ENCODE data around the gene MAMDC2. TPM values are rescaled to one million over a fixed set of nuclear protein-coding genes. Genes with fewer than 3 reads are reported as not detected.

MAMDC2 gene
- 10 to 100 TPM in 3 of 12 donors, 1 to 10 TPM in 8, not detected in 1; 6.4 to 17.6 (median 9.0) TPM for polyA plus RNA-seq (ENCODE audit: insufficient read length in 12 of 12)
- long read RNA-seq, donor 1, partial matches to known transcripts, result 0 of 3 reads
- long read RNA-seq, donor 1, other reads (novel, unspliced or antisense), result 0 of 3 reads
- long read RNA-seq, donor 2, partial matches to known transcripts, result 5 of 5 reads
- long read RNA-seq, donor 2, other reads (novel, unspliced or antisense), result 0 of 5 reads
- long read RNA-seq, donor 3, result 0 reads
- long read RNA-seq, donor 4, partial matches to known transcripts, result 6 of 6 reads
- long read RNA-seq, donor 4, other reads (novel, unspliced or antisense), result 0 of 6 reads
- long read RNA-seq, donor 5, result 0 reads
- long read RNA-seq, donor 6, partial matches to known transcripts, result 0 of 2 reads
- long read RNA-seq, donor 6, other reads (novel, unspliced or antisense), result 0 of 2 reads
- long read RNA-seq, donor 7, partial matches to known transcripts, result 0 of 1 reads
- long read RNA-seq, donor 7, other reads (novel, unspliced or antisense), result 0 of 1 reads
- long read RNA-seq, donor 8, result 0 reads
- long read RNA-seq, donor 9, partial matches to known transcripts, result 0 of 1 reads
- long read RNA-seq, donor 9, other reads (novel, unspliced or antisense), result 0 of 1 reads
- long read RNA-seq, donor 10, partial matches to known transcripts, result 0 of 3 reads
- long read RNA-seq, donor 10, other reads (novel, unspliced or antisense), result 0 of 3 reads
- long read RNA-seq, donor 11, transcript MAMDC2-201 (14 exons, 3,616 nt), result major isoform, 5 of 5 reads
- long read RNA-seq, donor 11, partial matches to known transcripts, result 0 of 5 reads
- long read RNA-seq, donor 11, other reads (novel, unspliced or antisense), result 0 of 5 reads

DNA sequence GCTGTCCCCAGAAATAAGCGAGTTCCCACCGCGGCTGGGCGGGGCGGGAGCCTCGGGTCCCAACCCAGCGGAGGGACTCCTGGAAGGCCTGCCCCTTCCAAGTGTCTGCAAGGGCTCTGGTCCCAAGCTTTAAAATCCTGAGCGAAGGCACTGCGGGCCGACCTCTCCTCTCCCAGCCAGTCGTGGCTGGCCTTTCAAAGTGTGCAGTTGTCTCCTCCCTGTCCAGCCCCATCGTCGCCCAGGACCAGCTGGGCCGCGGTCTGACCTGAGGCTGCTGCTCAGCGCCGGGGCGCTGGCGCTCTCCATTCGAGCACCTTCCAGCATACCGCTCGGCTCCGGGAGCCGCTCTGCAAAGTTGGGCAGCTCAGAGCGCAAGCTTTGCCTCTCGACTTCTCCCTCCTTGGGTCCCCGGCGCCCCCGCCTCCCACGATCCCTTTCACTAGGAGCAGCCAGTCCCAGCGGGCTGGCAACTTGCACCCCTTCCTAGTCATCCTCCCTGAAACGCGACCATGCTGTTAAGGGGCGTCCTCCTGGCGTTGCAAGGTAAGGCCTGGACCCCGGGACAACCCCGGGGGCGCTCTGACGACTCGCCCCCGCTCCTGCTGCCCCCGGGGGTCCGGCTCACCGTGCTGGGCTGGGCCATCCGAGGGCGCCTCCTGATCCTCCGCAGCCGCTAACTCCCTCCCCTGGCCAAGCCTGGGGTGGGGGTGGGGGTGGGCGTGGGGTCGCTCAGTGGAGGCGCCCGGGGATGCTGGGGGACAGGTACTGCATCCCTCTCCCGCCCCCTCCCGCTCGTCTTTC, at the start of gene MAMDC2:
Gene MAMDC2, plus strand, starts transcription at position 160 of the 801 bp plus-strand sequence. Its CDS starts 350 bp downstream, at position 510.
- no peak for DNase-seq

- no peak for DNase-seq
Observed at GRCh38 chr9:69995846-69996245, 47.8 kb upstream of the MAMDC2 start.

GRCh38 chr9:69996967-69997366, 46.7 kb upstream of the MAMDC2 start:
- DNase-seq, result no peak

GRCh38 chr9:69997524-69997923, 46.1 kb upstream of the MAMDC2 start:
- DNase-seq, result no peak

DNA sequence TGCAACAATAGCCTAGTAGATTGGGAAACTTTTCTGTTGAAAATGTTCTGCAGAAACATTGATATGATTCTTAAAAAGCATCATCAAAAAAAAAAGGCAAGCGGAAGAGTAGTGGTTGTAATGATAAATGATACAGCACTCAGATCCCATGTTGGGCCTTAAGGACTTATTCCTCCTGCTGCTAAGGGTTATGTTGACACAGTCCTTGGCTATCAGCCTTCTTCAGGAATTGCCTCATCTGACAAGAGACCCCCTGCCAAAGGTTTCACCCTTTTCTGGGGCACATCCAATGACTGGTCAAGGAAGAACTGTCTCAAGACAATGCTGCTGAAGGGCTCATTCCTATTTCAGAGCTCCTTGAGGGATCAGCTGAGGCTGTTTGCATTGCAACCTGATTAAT, 44.3 kb upstream of the MAMDC2 start:
- no peak for DNase-seq

- no peak for DNase-seq
Observed at GRCh38 chr9:70000469-70000868, 43.2 kb upstream of the MAMDC2 start.

GRCh38 chr9:70003901-70004714, 39.5 kb upstream of the MAMDC2 start:
- DNase-seq, result no peak

DNA sequence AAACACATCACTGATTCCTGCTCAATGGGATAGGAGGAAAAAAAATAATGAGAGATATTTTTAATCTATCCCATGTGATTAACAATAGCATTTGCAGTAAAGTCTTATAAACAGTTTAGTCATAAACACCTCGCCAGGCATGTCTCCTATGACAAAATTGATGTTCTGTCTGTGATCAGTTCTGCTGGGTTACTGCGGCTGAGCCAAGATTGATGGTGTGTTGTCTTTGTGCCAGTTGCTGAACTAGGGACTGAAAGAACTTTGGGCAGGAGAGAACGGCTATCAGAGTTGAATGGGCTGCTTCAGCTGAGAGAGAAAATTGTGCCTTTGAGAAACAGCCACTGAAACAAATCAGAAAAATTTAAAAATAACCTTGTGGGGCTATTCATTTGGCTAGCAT, 37.3 kb upstream of the MAMDC2 start:
- DNase-seq, result no peak

DNA sequence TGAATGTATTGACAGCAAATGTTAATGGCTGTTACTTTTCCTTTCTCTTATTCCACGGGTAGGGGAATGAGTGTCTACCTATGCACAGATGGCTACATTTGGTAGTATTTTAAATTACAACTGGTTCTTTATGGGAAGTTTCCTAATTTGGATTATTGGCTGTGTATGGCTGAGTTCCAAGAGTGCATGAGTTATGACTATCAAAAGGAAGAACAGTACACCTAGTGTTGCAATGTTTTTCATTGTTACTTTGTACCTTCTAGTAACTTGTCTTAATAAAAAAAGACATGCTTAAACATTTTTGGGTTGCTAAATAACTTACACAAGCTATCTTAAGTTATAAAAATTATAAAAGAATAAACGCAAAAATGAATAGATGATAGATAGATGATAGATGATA, 35.8 kb upstream of the MAMDC2 start:
- DNase-seq, result no peak

GRCh38 chr9:70010015-70010414, 33.6 kb upstream of the MAMDC2 start:
- DNase-seq, result no peak

DNA sequence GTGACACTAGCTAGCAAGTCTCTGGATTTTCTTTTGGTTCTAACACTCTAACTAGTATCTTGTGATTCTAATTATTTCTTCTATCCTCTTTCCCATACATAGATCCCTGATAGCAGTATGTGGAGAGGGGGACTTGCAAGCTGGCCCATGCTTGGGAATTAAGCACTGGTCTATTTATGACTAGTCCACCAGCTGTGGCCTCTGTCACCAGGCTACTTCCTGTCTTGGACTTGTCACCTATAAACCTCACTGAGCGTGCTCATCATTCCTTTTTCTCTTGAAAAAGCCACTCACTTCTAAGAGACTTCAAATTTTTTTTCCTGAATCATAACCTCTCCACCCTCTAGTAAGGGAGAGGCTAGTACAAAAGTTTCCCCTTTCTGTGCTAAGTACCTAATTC, 32.3 kb upstream of the MAMDC2 start:
- no peak for DNase-seq

DNA sequence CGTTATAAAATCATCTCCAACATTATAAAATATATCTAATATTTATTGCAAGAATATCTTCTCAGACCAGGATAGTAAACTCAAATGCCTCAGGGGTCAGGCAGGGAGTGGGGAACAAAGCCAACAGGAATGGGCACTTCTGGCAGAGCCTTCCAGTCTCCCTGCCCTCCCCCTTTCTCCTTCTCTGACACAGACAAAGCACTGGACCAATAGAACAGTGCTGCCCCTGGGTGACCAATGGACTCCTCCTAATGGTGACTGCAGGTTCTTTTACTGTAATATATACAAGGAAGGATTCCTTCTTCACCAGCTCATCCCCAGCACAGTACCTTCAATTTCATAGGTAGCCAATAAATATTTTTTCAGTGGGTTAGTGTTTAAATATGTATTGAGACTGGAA, 31.1 kb upstream of the MAMDC2 start:
- DNase-seq, result no peak

DNA sequence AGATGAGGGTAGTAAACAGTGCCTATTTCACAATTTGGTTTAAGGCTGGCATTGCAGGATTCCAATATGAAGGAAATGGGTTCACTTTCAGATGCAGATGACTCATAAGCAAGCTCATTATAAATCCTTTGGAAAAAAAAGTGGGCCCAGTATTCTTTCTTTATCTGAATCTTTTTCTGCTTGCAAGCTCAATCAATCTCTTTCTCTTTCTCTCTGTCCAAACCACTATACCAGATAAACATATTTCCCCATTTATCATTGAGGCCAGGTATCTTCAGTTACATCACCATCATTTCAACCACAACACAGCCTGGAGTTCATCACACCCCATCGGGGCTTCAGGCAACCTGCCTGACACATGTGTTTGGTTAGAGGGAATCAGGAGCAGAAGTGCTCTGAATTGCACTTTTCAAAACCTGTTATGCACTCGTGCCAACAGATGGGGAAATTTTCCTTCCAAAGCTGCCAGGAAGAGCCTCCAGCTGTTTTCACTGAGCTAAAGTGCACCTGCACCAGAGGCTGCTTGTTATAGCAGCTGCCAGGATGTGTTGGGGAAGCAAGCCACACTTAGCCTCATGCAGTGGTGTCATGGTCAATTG, 30.0 kb upstream of the MAMDC2 start:
- no peak for DNase-seq

DNA sequence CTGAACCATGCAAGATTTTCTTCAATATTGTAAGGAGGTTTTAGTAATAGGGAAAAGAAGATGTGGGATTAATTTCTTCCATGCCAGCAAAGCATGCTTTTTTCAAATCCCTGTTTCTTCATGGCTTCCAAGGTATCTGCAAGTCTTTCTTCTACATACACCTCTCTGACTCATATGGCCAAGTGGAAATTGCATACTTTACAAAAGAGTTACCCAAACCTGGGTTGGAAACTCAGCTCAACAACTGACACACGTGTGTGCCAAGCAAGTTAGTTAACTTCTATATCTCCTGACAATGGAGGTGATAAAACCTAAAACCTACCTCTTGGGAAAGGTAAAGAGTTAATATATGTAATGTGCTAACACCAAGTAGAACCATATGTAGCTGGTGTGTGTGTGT, 28.5 kb upstream of the MAMDC2 start:
- no peak for DNase-seq

GRCh38 chr9:70020217-70020616, 23.4 kb upstream of the MAMDC2 start:
- no peak for DNase-seq

- no peak for DNase-seq
Observed at GRCh38 chr9:70020991-70021571, 22.6 kb upstream of the MAMDC2 start.

GRCh38 chr9:70028287-70028686, 15.4 kb upstream of the MAMDC2 start:
- DNase-seq, result no peak

DNA sequence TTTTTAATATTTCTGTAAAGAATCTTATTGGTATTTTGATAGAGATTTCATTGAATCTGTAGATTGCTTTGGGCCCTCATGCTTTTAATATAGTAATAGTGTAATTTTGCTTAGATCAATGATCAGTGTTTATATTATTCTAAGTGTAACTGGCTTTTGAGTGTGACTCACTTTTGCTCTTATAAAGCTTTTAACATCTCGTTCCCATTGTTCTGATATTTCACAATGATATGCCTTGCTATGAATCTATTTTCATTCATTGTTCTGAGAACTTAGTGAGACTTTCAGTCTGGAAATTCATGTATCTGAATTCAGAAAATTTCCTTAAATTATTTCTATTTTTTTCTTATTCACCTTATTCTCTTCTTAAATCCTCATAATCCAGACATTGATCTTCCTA, 13.5 kb upstream of the MAMDC2 start:
- DNase-seq, result no peak

DNA sequence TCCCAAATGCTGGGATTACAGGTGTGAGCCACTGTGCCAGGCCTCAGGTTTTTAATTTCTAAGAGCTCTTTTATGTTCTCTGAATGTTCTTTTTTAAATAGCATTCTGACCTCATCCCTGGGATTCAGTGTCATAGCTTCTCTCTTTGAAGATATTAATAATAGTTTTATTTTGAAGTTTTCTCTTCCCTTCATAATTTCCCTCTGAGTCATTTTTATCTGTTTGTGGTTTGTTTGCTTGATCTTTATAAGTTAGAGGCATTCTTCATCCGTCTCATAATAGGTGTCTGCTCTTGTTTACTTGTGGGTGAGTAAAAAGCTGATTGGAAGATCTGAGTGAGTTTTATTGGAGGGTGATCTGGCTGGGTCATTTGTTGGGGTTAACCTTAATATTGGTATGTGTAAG, 12.5 kb upstream of the MAMDC2 start:
- DNase-seq, result no peak

GRCh38 chr9:70034271-70034711, 9.4 kb upstream of the MAMDC2 start:
- no peak for DNase-seq
